PC-3 (cell line): ENCODE measurements around the gene CHAF1A. TPM values are rescaled to one million over a fixed set of nuclear protein-coding genes. Genes with fewer than 3 reads are reported as not detected.
A peak's percentile ranks its signal among the peaks of the same experiment; 100 is the strongest.

ENCODE experiments used
- ATAC-seq: fragments of 200-7000 bp; cut with Tn5 transposase; 2 replicates; pipeline ENCODE4 v1.9.1; 2020; ENCODE audit warnings: mild to moderate bottlenecking, moderate library complexity
- BruUV-seq: library from RNA; stranded (reverse); fragments of 400-500 nt; replicated peaks from 2 replicates; lab custom pipeline; 2021; lab: Mats Ljungman, UMichigan
- CTCF ChIA-PET: fragments of 300-600 bp; sonication (Branson Sonifier 250); formaldehyde crosslinking; loops from one replicate; lab custom pipeline; 2022; ENCODE audit warnings: antibody characterized with exemption; lab: Charles Lee
- POLR2A ChIA-PET: fragments of 300-600 bp; sonication (Branson Sonifier 250); formaldehyde crosslinking; loops from one replicate; lab custom pipeline; 2022; ENCODE audit warnings: antibody characterized with exemption; ENCODE audit not compliant: unreplicated experiment; lab: Charles Lee
- DNase-seq: peaks from one replicate; pipeline ENCODE4 v3.0.0-alpha.2; 2015
- H2AFZ ChIP-seq: fragments of 300-600 bp; sonication (generic); 2 replicates; pipeline ENCODE4 v1.6.0; 2016; ENCODE audit warnings: antibody characterized with exemption, low read length
- H3F3A ChIP-seq: fragments of 300-600 bp; sonication (generic); one replicate; pipeline ENCODE4 v1.6.0; 2017; ENCODE audit warnings: antibody characterized with exemption, low read length, control low read depth, mild to moderate bottlenecking; ENCODE audit not compliant: unreplicated experiment
- H3K27ac ChIP-seq: fragments of 300-600 bp; sonication (generic); 2 replicates; pipeline ENCODE4 v1.5.1; 2016; ENCODE audit warnings: mild to moderate bottlenecking, low read length
- H3K27me3 ChIP-seq: fragments of 300-600 bp; sonication (generic); 2 replicates; pipeline ENCODE4 v1.6.1; 2016; ENCODE audit warnings: low read length, mixed read lengths
- H3K36me3 ChIP-seq: fragments of 300-600 bp; sonication (generic); 2 replicates; pipeline ENCODE4 v1.6.1; 2016; ENCODE audit warnings: low read depth, mixed run types, low read length, mixed read lengths
- H3K4me1 ChIP-seq: fragments of 300-600 bp; sonication (generic); 2 replicates; pipeline ENCODE4 v1.5.1; 2016; ENCODE audit warnings: low read length; ENCODE audit not compliant: insufficient read depth
- H3K4me2 ChIP-seq: fragments of 300-600 bp; sonication (generic); 2 replicates; pipeline ENCODE4 v1.6.0; 2016; ENCODE audit warnings: low read length
- H3K4me3 ChIP-seq: fragments of 300-600 bp; sonication (generic); 2 replicates; pipeline ENCODE4 v1.5.1; 2016; ENCODE audit warnings: mild to moderate bottlenecking, low read length, mixed read lengths
- H3K79me2 ChIP-seq: fragments of 300-600 bp; sonication (generic); 2 replicates; pipeline ENCODE4 v1.6.1; 2017; ENCODE audit warnings: low read length, mixed read lengths
- H3K9ac ChIP-seq: fragments of 300-600 bp; sonication (generic); 2 replicates; pipeline ENCODE4 v1.6.0; 2016; ENCODE audit warnings: mild to moderate bottlenecking, low read length
- H3K9me2 ChIP-seq: fragments of 300-600 bp; sonication (generic); replicated peaks from 2 replicates; pipeline ENCODE4 v1.6.1; 2016; ENCODE audit warnings: mixed run types, low read length, mixed read lengths
- H3K9me3 ChIP-seq: fragments of 300-600 bp; sonication (generic); 2 replicates; pipeline ENCODE4 v1.6.1; 2016; ENCODE audit warnings: low read length, mixed read lengths
- H4K20me1 ChIP-seq: fragments of 300-600 bp; sonication (generic); 2 replicates; pipeline ENCODE4 v1.6.1; 2016; ENCODE audit warnings: low read length, mixed read lengths
- CTCF ChIP-seq: fragments of 300-600 bp; sonication (generic); conservative IDR thresholded peaks from 2 replicates; pipeline ENCODE4 v1.5.1; 2017; ENCODE audit warnings: antibody characterized with exemption, low read depth, mild to moderate bottlenecking, low read length
- EZH2 ChIP-seq: fragments of 300-600 bp; sonication (generic); IDR thresholded peaks from one replicate; pipeline ENCODE4 v1.6.1; 2017; ENCODE audit warnings: antibody characterized with exemption, mild to moderate bottlenecking, low read length; ENCODE audit not compliant: unreplicated experiment
- EZH2phosphoT487 ChIP-seq: fragments of 300-600 bp; sonication (generic); IDR thresholded peaks from 2 replicates; pipeline ENCODE4 v1.6.1; 2018; ENCODE audit warnings: mild to moderate bottlenecking, antibody characterized with exemption, low read length, borderline replicate concordance
- intact Hi-C: fragments of 100-400 bp; cut with micrococcal nuclease; formaldehyde crosslinking; loops from 2 replicates; pipeline ENCODE4 v1.9.0; 2023
- total RNA-seq: library from RNA; depleted of rRNA; stranded (reverse); fragments of >200 nt; gene quantifications from 2 replicates; pipeline ENCODE4 v1.2.3, GENCODE V29; 2014

The CHAF1A gene
- total RNA-seq, 1 experiment from 2014 or later: 48.9 TPM

- intact Hi-C loops: loop anchor here (5.0 kb wide), 1 partner anchor 43 kb away; the partner anchor contains the start of gene PLIN4
- no peaks in the 10 kb centered on the region for H4K20me1 ChIP-seq
- H3K4me3 ChIP-seq: peak overlapping the region; percentile 98; the same call in 1 of the 2 replicates
- no peaks in the 10 kb centered on the region for H3K9me3 ChIP-seq
- ATAC-seq: no peak
- H3K9me2 ChIP-seq: no peaks in the 10 kb centered on the region
- CTCF ChIA-PET: no interaction called here
- POLR2A ChIA-PET: no interaction called here
- H3K9ac ChIP-seq: no peak overlapping the region
- TF ChIP-seq EZH2: no peak
- TF ChIP-seq CTCF: no peak
- TF ChIP-seq EZH2phosphoT487: no peak
- DNase-seq: no peak
- peaks cover 13% of the 10 kb centered on the region; the same call in 1 of the 2 replicates for H3K4me1 ChIP-seq
- peak overlapping the region; percentile 99 for H3K4me2 ChIP-seq
- H3K27me3 ChIP-seq: no peaks in the 10 kb centered on the region
- no TSS peak for BruUV-seq
- H2AFZ ChIP-seq: no peak overlapping the region
- H3K27ac ChIP-seq: no peak overlapping the region
- peaks cover 28% of the 10 kb centered on the region for H3K79me2 ChIP-seq
- no peaks in the 10 kb centered on the region for H3F3A ChIP-seq
- peaks cover 10% of the 10 kb centered on the region; the same call in 1 of the 2 replicates for H3K36me3 ChIP-seq
Observed at GRCh38 chr19:4473763-4474513, 71.5 kb downstream of the CHAF1A start.

DNA sequence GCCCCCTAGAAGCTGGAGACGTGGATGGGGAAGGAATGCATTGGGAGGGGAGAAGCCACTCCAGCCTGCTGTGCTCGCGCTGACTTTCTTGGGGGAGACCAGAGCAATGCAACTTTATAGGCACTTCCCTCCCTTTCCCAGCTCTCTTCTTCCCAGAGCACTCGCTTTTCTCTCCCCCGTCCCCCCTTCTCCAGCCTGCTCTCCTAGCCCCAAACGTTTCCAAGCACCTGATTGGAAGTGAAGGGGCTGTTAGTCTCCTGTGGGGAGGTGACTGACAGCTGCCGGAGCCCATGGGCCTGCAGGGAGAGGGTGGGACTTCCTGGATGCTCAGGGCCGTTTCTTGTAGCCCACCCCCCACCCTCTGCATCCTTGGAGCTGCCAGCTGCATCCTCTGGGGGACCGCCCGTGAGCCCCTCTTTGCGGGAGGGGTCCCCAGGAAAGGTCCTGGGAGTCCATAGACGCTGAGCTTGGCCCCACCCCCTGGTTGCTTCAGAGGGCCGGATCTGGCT lies 72.1 kb downstream of the CHAF1A start:
- Histone ChIP-seq H3K79me2 (peaks cover 28% of the 10 kb centered on the region), H3F3A (no peaks in the 10 kb centered on the region), H3K27ac (no peak overlapping the region), H3K27me3 (no peaks in the 10 kb centered on the region), H3K4me1 (peaks cover 13% of the 10 kb centered on the region; the same call in 1 of the 2 replicates), H3K4me3 (no peak overlapping the region), H4K20me1 (no peaks in the 10 kb centered on the region), H3K4me2 (no peak overlapping the region), H3K9ac (no peak overlapping the region), H3K9me2 (no peaks in the 10 kb centered on the region), H3K36me3 (peaks cover 12% of the 10 kb centered on the region; the same call in 1 of the 2 replicates), H3K9me3 (no peaks in the 10 kb centered on the region), H2AFZ (no peak overlapping the region)
- TF ChIP-seq CTCF: no peak
- no peak for TF ChIP-seq EZH2phosphoT487
- no peak for TF ChIP-seq EZH2
- no TSS peak for BruUV-seq
- ATAC-seq (no peak), DNase-seq (peak; percentile 12)
- intact Hi-C loops: loop anchor here (5.0 kb wide), 1 partner anchor 43 kb away; the partner anchor contains the start of gene PLIN4
- ChIA-PET CTCF (no interaction called here), POLR2A (no interaction called here)
